GM18505 (cell line): Measurements from ENCODE around the gene FCHSD2.
"Not testable (repeated sequence)": the region's sequence is repeated elsewhere in the genome, so short reads cannot be mapped to it uniquely, and the experiment has no call there.

Source experiments
- ATAC-seq: cut with Tn5 transposase; IDR thresholded peaks from one replicate; pipeline ENCODE4 v1.9.1; 2021; ENCODE audit not compliant: unreplicated experiment
- POLR2A ChIP-seq: IDR thresholded peaks from 4 replicates; pipeline ENCODE4 v1.6.1; 2011; ENCODE audit warnings: borderline replicate concordance; ENCODE audit not compliant: insufficient read depth, insufficient read length; ENCODE audit errors: extremely low read depth

Gene FCHSD2

GRCh38 chr11:72939031-72939430 lies 203.1 kb downstream of the FCHSD2 start:
- no peak for TF ChIP-seq POLR2A
- ATAC-seq, result no peak

GRCh38 chr11:72937439-72937838 lies 204.7 kb downstream of the FCHSD2 start:
- ATAC-seq, result no peak
- no peak for TF ChIP-seq POLR2A

- ATAC-seq, result no peak
- TF ChIP-seq POLR2A, result no peak
Observed at GRCh38 chr11:72935700-72936099, 206.4 kb downstream of the FCHSD2 start.

GRCh38 chr11:72932132-72932570 lies 210.0 kb downstream of the FCHSD2 start:
- no peak for ATAC-seq

GRCh38 chr11:72930008-72930407 lies 212.1 kb downstream of the FCHSD2 start:
- no peak for TF ChIP-seq POLR2A
- no peak for ATAC-seq

More at GRCh38 chr11:72932132-72932570, 210.0 kb downstream of the FCHSD2 start:
- no peak for TF ChIP-seq POLR2A

- no peak for TF ChIP-seq POLR2A
- no peak for ATAC-seq
Observed at GRCh38 chr11:72929256-72929655, 212.9 kb downstream of the FCHSD2 start.

GRCh38 chr11:72927380-72927779 lies 214.7 kb downstream of the FCHSD2 start:
- no peak for ATAC-seq
- no peak for TF ChIP-seq POLR2A

- ATAC-seq, result no peak
- TF ChIP-seq POLR2A, result no peak
Observed at GRCh38 chr11:72926076-72926475, 216.0 kb downstream of the FCHSD2 start.

- ATAC-seq, result no peak
- TF ChIP-seq POLR2A, result no peak
Observed at GRCh38 chr11:72925656-72926055, 216.5 kb downstream of the FCHSD2 start.

- TF ChIP-seq POLR2A, result no peak
- no peak for ATAC-seq
Observed at GRCh38 chr11:72924568-72925190, 217.4 kb downstream of the FCHSD2 start.

GRCh38 chr11:72921028-72921716 lies 220.9 kb downstream of the FCHSD2 start:
- TF ChIP-seq POLR2A, result no peak
- ATAC-seq, result no peak

- ATAC-seq, result no peak
- no peak for TF ChIP-seq POLR2A
Observed at GRCh38 chr11:72920001-72920400, 222.1 kb downstream of the FCHSD2 start.

GRCh38 chr11:72918851-72919250 lies 223.3 kb downstream of the FCHSD2 start:
- TF ChIP-seq POLR2A, result no peak
- ATAC-seq, result no peak

- no peak for TF ChIP-seq POLR2A
- no peak for ATAC-seq
Observed at GRCh38 chr11:72912253-72912652, 229.9 kb downstream of the FCHSD2 start.

GRCh38 chr11:72909558-72910388 lies 232.3 kb downstream of the FCHSD2 start:
- ATAC-seq, result not testable (repeated sequence)
